Glutamatergic neuron (in vitro differentiated cells): ENCODE measurements around the gene HGFAC. TPM values are rescaled to one million over a fixed set of nuclear protein-coding genes. Genes with fewer than 3 reads are reported as not detected.

ENCODE experiments used
- DNase-seq: peaks from one replicate; pipeline ENCODE4 v3.0.0; 2022
- H3K27ac Mint-ChIP-seq: one replicate; pipeline ENCODE4 v1.8.0; 2020; ENCODE audit warnings: mild to moderate bottlenecking, mixed read lengths, inconsistent platforms; ENCODE audit not compliant: unreplicated experiment
- H3K27me3 Mint-ChIP-seq: one replicate; pipeline ENCODE4 v1.8.0; 2020; ENCODE audit warnings: mild to moderate bottlenecking, moderate library complexity, mixed read lengths, inconsistent platforms; ENCODE audit not compliant: unreplicated experiment
- H3K36me3 Mint-ChIP-seq: one replicate; pipeline ENCODE4 v1.8.0; 2020; ENCODE audit warnings: mild to moderate bottlenecking, mixed read lengths, inconsistent platforms; ENCODE audit not compliant: unreplicated experiment
- H3K4me1 Mint-ChIP-seq: one replicate; pipeline ENCODE4 v1.8.0; 2020; ENCODE audit warnings: mild to moderate bottlenecking, low read depth, mixed read lengths, inconsistent platforms; ENCODE audit not compliant: unreplicated experiment
- H3K4me3 Mint-ChIP-seq: one replicate; pipeline ENCODE4 v1.8.0; 2020; ENCODE audit warnings: mild to moderate bottlenecking, mixed read lengths, inconsistent platforms; ENCODE audit not compliant: unreplicated experiment
- H3K9me3 Mint-ChIP-seq: one replicate; pipeline ENCODE4 v1.8.0; 2020; ENCODE audit warnings: mild to moderate bottlenecking, moderate library complexity, mixed read lengths, inconsistent platforms; ENCODE audit not compliant: unreplicated experiment
- CTCF ChIP-seq: fragments of 200-600 bp; sonication (generic); IDR thresholded peaks from one replicate; pipeline ENCODE4 v1.5.0; 2021; ENCODE audit not compliant: partially characterized antibody, unreplicated experiment
- total RNA-seq: library from RNA; stranded (reverse); fragmentation: NEBNext Ultra II Directional; extraction: Animal tissue kit (Norgen Biotek cat#: 25700); gene quantifications from one replicate; pipeline ENCODE4 v1.2.1, GENCODE V29; 2021; ENCODE audit not compliant: unreplicated experiment

The HGFAC gene
- total RNA-seq, 1 donor from 2014 or later = 9.4 TPM

- peaks cover 2% of the 10 kb centered on the region for H3K27me3 Mint-ChIP-seq
- H3K4me3 Mint-ChIP-seq = no peak overlapping the region
- DNase-seq = no peak
- TF ChIP-seq CTCF = no peak
- H3K4me1 Mint-ChIP-seq = peaks cover 26% of the 10 kb centered on the region
- no peak overlapping the region for H3K27ac Mint-ChIP-seq
- H3K9me3 Mint-ChIP-seq = peaks cover 5% of the 10 kb centered on the region
- peaks cover 9% of the 10 kb centered on the region for H3K36me3 Mint-ChIP-seq
Measured at GRCh38 chr4:3404546-3404945, 37.2 kb upstream of the HGFAC start.

GRCh38 chr4:3405176-3405575, 36.6 kb upstream of the HGFAC start:
- TF ChIP-seq CTCF = no peak
- peaks cover 2% of the 10 kb centered on the region for H3K27me3 Mint-ChIP-seq
- H3K27ac Mint-ChIP-seq = no peak overlapping the region
- peaks cover 7% of the 10 kb centered on the region for H3K9me3 Mint-ChIP-seq
- H3K4me3 Mint-ChIP-seq = no peak overlapping the region
- DNase-seq = no peak
- H3K36me3 Mint-ChIP-seq = peaks cover 9% of the 10 kb centered on the region
- H3K4me1 Mint-ChIP-seq = peaks cover 29% of the 10 kb centered on the region

- DNase-seq = no peak
- TF ChIP-seq CTCF = no peak
- peaks cover 4% of the 10 kb centered on the region for H3K27me3 Mint-ChIP-seq
- no peak overlapping the region for H3K4me3 Mint-ChIP-seq
- H3K9me3 Mint-ChIP-seq = peaks cover 7% of the 10 kb centered on the region
- H3K27ac Mint-ChIP-seq = no peak overlapping the region
- peaks cover 9% of the 10 kb centered on the region for H3K36me3 Mint-ChIP-seq
- peaks cover 29% of the 10 kb centered on the region for H3K4me1 Mint-ChIP-seq
Measured at GRCh38 chr4:3406021-3406420, 35.7 kb upstream of the HGFAC start.

GRCh38 chr4:3406431-3406830, 35.3 kb upstream of the HGFAC start:
- no peak for DNase-seq
- Mint-ChIP-seq H3K27ac (no peak overlapping the region), H3K27me3 (peaks cover 5% of the 10 kb centered on the region), H3K4me1 (peaks cover 31% of the 10 kb centered on the region), H3K4me3 (no peak overlapping the region), H3K9me3 (peaks cover 9% of the 10 kb centered on the region), H3K36me3 (peaks cover 9% of the 10 kb centered on the region)
- TF ChIP-seq CTCF = no peak

DNA sequence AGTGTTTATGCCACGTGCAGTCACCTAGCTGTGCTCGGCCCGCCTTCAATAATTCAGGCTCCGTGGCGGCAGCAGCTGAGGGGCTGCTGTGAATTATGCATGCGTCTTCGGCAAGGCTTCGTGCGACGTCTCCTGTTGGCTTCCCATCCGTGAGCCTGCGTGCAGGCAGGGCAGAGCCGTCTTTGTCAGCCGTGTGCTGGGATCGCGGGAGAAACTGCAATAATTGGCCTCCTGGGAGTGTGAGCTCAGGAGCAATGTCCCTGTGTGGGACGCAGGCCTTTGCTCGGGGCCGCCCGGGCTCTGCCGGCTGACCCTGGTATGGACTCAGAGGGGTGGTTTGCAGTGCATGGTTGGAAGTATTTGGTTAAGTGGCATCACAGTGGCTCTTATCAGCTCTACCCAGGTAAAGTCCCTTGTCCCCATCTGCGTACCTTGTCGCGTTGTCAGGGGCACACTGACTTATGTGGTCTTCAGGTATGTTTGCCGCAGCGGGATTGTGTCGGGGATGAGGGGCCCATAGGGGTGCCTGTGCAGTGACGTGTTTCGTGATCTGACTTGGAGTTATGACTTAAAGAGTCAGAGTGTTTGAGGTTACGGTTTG, 34.5 kb upstream of the HGFAC start:
- peak overlapping the region; percentile 4 for H3K4me3 Mint-ChIP-seq

More for the DNA sequence above, 34.5 kb upstream of the HGFAC start:
- DNase-seq = peak; percentile 50
- Mint-ChIP-seq H3K36me3 (peaks cover 9% of the 10 kb centered on the region), H3K9me3 (peaks cover 9% of the 10 kb centered on the region), H3K4me1 (peaks cover 34% of the 10 kb centered on the region), H3K27ac (peak overlapping the region; percentile 43), H3K27me3 (peaks cover 5% of the 10 kb centered on the region)
- no peak for TF ChIP-seq CTCF
